ENCODE data around the gene PAX7.

PAX7 gene

GRCh38 chr1:18768086-18768485 lies 137.4 kb downstream of the PAX7 start:
- no peak for DNase-seq

GRCh38 chr1:18769140-18769539 lies 138.5 kb downstream of the PAX7 start:
- no peak for DNase-seq

DNA sequence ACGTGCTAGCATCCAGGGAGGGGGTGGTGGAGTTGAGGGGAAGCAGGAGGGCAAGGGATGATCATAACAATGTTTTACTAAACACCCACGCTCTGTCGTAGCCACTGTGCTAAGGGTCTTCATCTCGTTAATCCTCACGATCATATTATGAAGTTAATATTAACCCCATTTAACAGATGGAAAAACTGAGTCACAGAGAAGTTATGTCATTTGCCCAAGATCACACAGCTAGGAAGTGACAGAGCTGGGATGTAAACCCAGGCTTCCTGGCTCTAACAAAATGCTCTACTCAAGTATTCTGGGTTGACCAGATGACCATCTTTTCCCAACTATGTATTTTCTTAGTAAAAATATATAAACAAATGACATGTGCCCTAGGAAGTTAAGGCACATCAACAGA lies 140.2 kb downstream of the PAX7 start:
- DNase-seq: no peak

- no peak for DNase-seq
These were observed 143.1 kb downstream of the PAX7 start for GRCh38 chr1:18773753-18774152.

DNA sequence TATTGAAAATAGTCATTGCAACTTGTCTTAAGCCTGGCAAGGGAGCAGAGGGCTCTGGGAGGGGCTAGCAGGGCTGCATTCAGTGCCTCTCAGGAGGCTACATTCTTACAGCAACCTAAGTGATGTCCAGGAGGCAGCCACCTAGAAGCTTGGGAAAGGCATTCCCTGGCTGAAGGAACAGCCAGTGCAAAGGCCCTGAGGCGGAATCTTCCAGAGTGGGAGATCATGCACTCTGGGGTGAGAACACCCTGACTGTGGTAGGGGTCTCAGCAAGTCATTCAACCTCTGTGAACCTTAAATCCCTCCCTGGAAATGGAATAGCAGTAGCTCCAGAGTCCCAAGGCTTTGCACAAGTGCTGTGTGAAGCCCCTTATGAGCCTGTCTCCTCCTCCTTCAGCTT lies 144.7 kb downstream of the PAX7 start:
- DNase-seq: no peak

DNA sequence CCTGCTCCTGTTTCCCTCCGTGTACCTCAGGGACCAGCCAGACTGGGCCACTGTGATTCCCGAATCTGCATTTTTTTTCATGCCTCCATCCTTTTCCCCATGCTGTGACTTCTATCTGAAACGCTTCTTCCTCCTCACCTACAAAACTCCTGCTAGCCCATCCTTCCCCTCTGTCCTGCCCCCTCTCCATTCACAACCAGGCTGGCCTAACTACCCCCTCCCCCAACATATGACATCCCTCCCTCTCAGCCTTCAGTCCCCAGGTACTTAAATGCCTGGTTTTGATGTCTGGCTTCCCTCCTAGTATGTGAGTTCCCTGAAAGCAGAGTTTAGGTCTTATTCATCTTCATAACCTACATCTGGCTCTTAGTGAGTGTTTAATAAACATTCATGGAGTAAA lies 146.1 kb downstream of the PAX7 start:
- DNase-seq: no peak

GRCh38 chr1:18778437-18778836 lies 147.8 kb downstream of the PAX7 start:
- DNase-seq: no peak

- no peak for DNase-seq
These were observed 150.4 kb downstream of the PAX7 start for GRCh38 chr1:18781031-18781430.

GRCh38 chr1:18783705-18784481 lies 153.2 kb downstream of the PAX7 start:
- no peak for DNase-seq

GRCh38 chr1:18784482-18784831 lies 153.8 kb downstream of the PAX7 start:
- no peak for DNase-seq

DNA sequence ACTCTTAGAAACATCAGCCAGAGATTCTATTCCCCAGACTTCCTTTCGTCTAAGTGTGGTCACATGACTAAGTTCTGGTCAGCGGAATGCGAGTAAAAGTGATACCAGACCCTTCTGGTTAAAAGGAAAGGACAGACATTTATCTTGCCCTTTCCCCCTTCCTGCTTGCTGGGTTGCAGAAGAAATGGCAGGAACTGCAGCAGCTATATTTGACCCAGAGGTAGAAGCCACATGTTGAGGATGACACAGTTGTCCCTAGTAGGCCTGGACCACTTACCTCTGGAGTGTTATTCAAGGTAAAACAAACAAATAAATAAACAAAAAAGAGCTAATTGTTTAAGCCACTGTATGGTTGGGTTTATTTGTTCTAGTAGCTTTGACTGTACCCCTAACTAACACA lies 155.5 kb downstream of the PAX7 start:
- no peak for DNase-seq

DNA sequence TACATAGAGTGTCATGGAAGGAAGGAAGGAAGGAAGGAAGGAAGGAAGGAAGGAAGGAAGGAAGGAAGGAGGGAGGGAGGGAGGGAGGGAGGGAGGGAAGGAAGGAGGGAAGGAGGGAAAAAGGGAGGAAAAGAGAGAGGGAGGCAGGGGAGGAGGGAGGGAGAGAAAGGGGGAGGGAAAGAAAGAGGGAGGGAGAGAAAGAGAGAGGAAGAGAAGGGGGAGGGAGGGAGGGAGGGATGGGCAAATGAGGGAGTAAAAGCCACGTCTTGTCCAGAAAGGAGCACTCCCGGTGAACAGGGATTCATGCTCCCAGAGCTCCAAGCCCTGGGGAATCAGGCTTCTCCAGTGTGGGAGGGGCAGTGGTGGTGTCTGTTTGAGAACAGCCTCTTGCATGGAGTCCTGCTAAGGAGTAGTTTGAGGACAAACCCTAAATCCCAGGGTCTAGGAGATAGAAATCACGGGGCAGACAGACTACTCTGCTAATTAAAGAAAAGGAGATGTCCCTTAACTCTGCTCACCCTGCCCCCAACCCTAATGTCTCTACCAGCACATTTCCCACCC lies 157.3 kb downstream of the PAX7 start:
- DNase-seq: no peak

DNA sequence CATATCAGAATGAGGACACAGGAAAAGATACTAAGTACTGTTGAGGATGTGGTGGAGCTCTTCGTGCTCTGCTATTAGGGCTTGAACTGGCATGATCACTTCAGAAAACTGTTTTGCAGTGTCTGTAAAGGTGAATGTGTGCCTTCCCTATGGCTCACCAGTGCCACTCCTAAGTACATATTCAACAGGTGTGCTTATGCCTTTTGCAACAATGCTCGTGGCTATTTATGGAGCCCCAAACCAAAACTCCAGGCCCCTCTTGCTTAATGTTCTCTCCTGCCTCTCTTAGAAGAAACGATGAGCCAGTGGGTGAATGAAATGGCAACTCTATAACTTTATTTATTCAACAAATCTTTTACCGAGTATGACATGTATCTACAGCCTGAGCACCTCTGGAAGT lies 158.6 kb downstream of the PAX7 start:
- no peak for DNase-seq

DNA sequence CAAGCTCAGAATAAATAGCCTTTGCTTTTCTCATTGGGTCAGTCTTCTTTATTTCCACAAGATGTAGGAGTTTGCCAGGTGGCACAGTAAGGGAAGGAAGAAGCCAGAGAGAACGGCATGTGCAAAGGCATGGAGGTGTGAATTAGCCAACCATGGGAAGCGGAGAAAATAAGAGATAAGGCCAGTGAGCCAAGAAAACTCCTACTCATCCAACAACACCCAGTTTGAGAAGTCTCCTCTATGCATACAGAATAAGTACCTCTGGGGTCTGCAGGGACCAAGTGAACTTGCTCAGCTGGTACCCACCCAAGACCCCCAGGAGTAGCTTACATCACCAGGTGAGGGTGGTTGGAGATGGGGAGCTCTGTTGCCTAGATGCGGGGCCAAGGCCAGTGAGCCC lies 162.1 kb downstream of the PAX7 start:
- DNase-seq: no peak

DNA sequence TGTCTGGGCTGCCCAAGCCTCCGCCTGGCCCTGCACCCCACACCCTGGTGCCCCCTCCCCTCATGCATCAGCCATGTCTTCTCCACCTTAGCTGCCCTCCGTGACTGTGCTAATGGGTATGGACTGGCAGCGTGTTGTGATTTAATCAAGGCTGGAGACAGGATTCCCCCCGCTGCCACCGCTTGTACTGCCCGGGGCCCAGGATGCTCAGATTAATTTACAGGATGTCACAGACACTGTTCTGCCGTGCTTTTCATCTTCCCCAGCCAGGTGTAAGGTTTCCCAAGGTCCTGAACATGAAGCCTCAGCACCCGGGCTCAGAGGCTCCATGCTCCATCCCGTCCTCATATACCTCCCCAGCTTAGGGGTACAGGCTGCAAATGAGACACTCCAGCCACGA lies 162.5 kb downstream of the PAX7 start:
- no peak for DNase-seq

- no peak for DNase-seq
These were observed 163.4 kb downstream of the PAX7 start for GRCh38 chr1:18794051-18794450.

DNA sequence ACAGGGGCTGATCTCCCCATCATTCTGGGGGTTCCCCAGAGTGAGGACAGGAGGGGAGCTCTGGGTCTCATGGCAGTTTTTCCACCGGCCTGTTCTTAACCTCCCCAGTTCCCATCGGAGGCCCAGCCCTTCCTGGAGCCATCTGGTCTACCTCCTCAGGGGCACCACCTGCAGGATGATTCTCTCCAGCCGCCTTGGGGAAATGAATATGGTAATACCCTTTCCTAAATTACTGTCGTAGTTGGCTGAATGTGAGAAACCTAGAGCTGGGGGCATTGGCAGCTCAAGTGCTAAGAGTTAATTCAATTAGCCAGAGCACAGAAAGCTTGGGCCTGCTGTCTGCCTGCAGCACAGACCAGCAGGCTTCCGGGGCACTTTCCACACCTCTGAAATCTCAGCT lies 163.9 kb downstream of the PAX7 start:
- no peak for DNase-seq

DNA sequence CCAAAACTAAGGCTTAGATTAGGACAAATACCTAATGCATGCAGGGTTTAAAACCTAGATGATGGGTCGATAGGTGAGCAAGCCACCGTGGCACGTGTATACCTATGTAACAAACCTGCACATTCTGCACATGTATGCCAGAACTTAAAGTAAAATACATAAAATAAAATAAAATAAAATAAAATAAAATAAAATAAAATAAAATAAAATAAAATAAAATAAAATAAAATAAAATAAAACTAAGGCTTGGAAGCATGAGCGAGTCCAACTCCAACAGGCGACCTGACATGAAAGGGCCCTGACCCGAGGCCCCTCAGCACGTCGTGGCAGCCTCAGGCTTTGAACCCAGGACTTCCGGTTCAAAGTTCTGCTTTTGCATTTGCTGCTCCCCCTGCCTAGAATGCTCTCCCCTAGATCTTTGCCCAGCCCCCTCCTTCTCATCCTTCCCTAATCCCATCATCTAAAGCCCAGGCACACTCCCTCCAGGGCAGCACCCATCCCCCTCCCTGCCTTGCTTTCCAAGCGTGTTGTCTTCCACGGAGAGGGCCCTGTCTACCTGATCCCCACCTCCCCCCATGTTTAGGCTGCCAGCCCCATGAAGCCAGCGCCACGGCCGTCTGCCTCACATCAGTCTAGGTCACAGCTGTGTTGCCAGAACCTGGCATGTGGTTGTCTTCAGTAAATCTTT lies 164.5 kb downstream of the PAX7 start:
- no peak for DNase-seq

DNA sequence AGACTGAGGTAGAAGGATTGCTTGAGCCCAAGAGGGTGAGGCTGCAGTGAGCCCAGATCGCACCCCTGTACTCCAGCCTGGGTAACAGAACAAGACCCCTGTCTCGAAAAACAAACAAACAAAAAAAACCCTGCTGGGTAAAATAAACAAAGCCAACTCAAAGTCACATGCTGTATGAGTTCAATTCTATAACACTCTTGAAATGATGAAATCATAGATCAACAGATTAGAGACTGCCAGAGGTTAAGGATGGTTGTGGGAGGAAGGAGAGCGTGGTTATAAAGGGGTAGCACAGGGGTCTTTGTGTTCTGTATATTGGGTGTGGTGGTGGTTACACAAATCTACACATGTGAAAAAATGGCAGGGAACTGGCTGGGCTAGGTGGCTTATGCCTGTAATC lies 166.3 kb downstream of the PAX7 start:
- no peak for DNase-seq
